CD8-positive, alpha-beta memory T cell (primary cell): ENCODE measurements around the gene RECQL5. TPM values are rescaled to one million over a fixed set of nuclear protein-coding genes. Genes with fewer than 3 reads are reported as not detected.

ENCODE experiments used
- CTCF ChIA-PET: fragments of 350-600 bp; sonication (Branson Sonifier 250); formaldehyde crosslinking; loops from one replicate; lab custom pipeline; 2021; ENCODE audit warnings: antibody characterized with exemption; lab: Charles Lee
- POLR2A ChIA-PET: fragments of 350-600 bp; sonication (Branson Sonifier 250); formaldehyde crosslinking; loops from one replicate; lab custom pipeline; 2021; ENCODE audit warnings: antibody characterized with exemption; lab: Charles Lee
- DNase-seq, 5 donors: peaks; one replicate each; pipeline versions ENCODE4 v3.0.0 to v3.0.0-alpha.2; 2020 to 2022; ENCODE audit warnings: mixed read lengths in 1 of 5
- H3K27ac ChIP-seq: one replicate; pipeline ENCODE4 v1.7.0; 2013; ENCODE audit warnings: low read depth, mild to moderate bottlenecking, low read length, moderate library complexity
- H3K27me3 ChIP-seq: 2 replicates; pipeline ENCODE4 v1.7.0; 2013; ENCODE audit warnings: low read length, mild to moderate bottlenecking; ENCODE audit not compliant: insufficient read depth, poor library complexity, severe bottlenecking
- H3K36me3 ChIP-seq: 2 replicates; pipeline ENCODE4 v1.7.0; 2013; ENCODE audit warnings: mild to moderate bottlenecking, low read length, moderate library complexity; ENCODE audit not compliant: insufficient read depth
- H3K4me1 ChIP-seq: 2 replicates; pipeline ENCODE4 v1.7.0; 2013; ENCODE audit warnings: mild to moderate bottlenecking, low read length, moderate library complexity; ENCODE audit not compliant: insufficient read depth
- H3K4me3 ChIP-seq: 2 replicates; pipeline ENCODE4 v1.7.0; 2013; ENCODE audit warnings: mild to moderate bottlenecking, low read length
- H3K9me3 ChIP-seq: 2 replicates; pipeline ENCODE4 v1.7.0; 2013; ENCODE audit warnings: mild to moderate bottlenecking, low read length
- H3K27ac Mint-ChIP-seq, 8 donors: one replicate each; pipeline ENCODE4 v1.8.0; 2020 to 2021; ENCODE audit warnings: mixed read lengths in 8 of 8, mild to moderate bottlenecking in 6 of 8, inconsistent platforms in 3 of 8, moderate library complexity in 3 of 8
- H3K27me3 Mint-ChIP-seq, 2 donors: one replicate each; pipeline ENCODE4 v1.8.0; 2020 to 2021; ENCODE audit warnings: mixed read lengths in 2 of 2, mild to moderate bottlenecking in 1 of 2, moderate library complexity in 1 of 2
- H3K36me3 Mint-ChIP-seq, 3 donors: one replicate each; pipeline ENCODE4 v1.8.0; 2020 to 2021; ENCODE audit warnings: mixed read lengths in 3 of 3, inconsistent platforms in 1 of 3, mild to moderate bottlenecking in 1 of 3
- H3K4me1 Mint-ChIP-seq, 3 donors: one replicate each; pipeline ENCODE4 v1.8.0; 2020 to 2021; ENCODE audit warnings: mixed read lengths in 3 of 3, inconsistent platforms in 1 of 3, mild to moderate bottlenecking in 1 of 3
- H3K4me3 Mint-ChIP-seq, 7 donors: one replicate each; pipeline ENCODE4 v1.8.0; 2020 to 2021; ENCODE audit warnings: mixed read lengths in 7 of 7, mild to moderate bottlenecking in 6 of 7, moderate library complexity in 4 of 7, inconsistent platforms in 2 of 7
- H3K9me3 Mint-ChIP-seq, 5 donors: one replicate each; pipeline ENCODE4 v1.8.0; 2020 to 2022; ENCODE audit warnings: mixed read lengths in 5 of 5, mild to moderate bottlenecking in 3 of 5, moderate library complexity in 2 of 5, inconsistent platforms in 1 of 5
- polyA plus RNA-seq: library from polyadenylated mRNA; unstranded; fragments of 300-500 nt; fragmentation: Illumina TruSeq; gene quantifications from one replicate; pipeline ENCODE4 v1.2.3, GENCODE V29; 2021
- total RNA-seq, 2 experiments: library from RNA; stranded (reverse); gene quantifications; one replicate each; pipeline ENCODE4 v1.2.3, GENCODE V29; 2021

Gene RECQL5
- total and polyA plus RNA-seq, 3 experiments from 2014 or later, result 16.0 to 30.3 (median 28.5) TPM

GRCh38 chr17:75630071-75630917 lies 36.7 kb downstream of the RECQL5 start:
- no peaks in the 10 kb centered on the region for H3K9me3 Mint-ChIP-seq
- POLR2A ChIA-PET, result no interaction called here

DNA sequence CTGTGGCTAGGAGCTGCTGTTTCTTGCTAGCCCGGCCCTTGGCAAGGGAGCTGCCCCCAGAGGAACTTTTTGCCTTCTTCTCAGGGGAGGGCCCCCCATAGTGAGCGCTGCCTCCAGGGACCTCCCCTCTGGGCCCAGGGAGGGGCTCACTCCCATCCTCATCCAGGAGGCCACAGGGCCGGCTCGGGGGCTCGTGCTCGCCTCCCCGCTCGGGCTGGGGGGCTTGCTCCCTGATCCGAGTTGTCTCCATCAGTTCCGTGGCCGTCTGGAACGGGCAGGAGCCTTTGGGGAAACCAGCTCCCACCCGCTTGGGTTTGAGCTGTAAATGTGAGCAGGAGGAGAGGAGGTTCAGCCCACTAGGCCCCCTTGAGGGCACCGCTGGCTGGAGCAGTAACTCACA lies 37.8 kb downstream of the RECQL5 start:
- H3K4me3 ChIP-seq, result no peak overlapping the region
- Mint-ChIP-seq H3K27ac (no peak overlapping the region), H3K9me3 (no peaks in the 10 kb centered on the region)

More at GRCh38 chr17:75630071-75630917, 36.7 kb downstream of the RECQL5 start:
- H3K4me3 Mint-ChIP-seq, result no peak overlapping the region
- H3K36me3 ChIP-seq, result no peaks in the 10 kb centered on the region
- CTCF ChIA-PET, result interaction anchor here (1.0 to 12.6 kb wide), 4 partner anchors 11 to 123 kb away, joined by 4 to 181 read pairs (median 5); no protein-coding TSS in a partner anchor
- no peak overlapping the region for H3K27ac ChIP-seq
- H3K9me3 ChIP-seq, result no peaks in the 10 kb centered on the region
- no peaks in the 10 kb centered on the region for H3K27me3 ChIP-seq
- H3K36me3 Mint-ChIP-seq, result peaks cover 0 to 16% (median 0%) of the 10 kb centered on the region in 3 donors
- H3K4me1 Mint-ChIP-seq, result peaks cover 2 to 13% (median 4%) of the 10 kb centered on the region in 3 donors
- H3K4me1 ChIP-seq, result peaks cover 14% of the 10 kb centered on the region
- no peak overlapping the region for H3K27ac Mint-ChIP-seq
- no peak for DNase-seq
- no peaks in the 10 kb centered on the region for H3K27me3 Mint-ChIP-seq
- no peak overlapping the region for H3K4me3 ChIP-seq

GRCh38 chr17:75628425-75628824 lies 38.5 kb downstream of the RECQL5 start:
- H3K4me1 Mint-ChIP-seq, result peaks cover 0 to 7% (median 2%) of the 10 kb centered on the region in 3 donors
- Histone ChIP-seq H3K4me3 (no peak overlapping the region), H3K4me1 (peaks cover 8% of the 10 kb centered on the region), H3K9me3 (no peaks in the 10 kb centered on the region), H3K27me3 (no peaks in the 10 kb centered on the region), H3K27ac (no peak overlapping the region), H3K36me3 (no peaks in the 10 kb centered on the region)
- no peaks in the 10 kb centered on the region for H3K9me3 Mint-ChIP-seq
- DNase-seq, result no peak
- peaks cover 0 to 16% (median 0%) of the 10 kb centered on the region in 3 donors for H3K36me3 Mint-ChIP-seq
- no peak overlapping the region for H3K4me3 Mint-ChIP-seq
- H3K27ac Mint-ChIP-seq, result no peak overlapping the region
- ChIA-PET POLR2A (interaction anchor here (0.5 kb wide), 1 partner anchor 44 kb away, joined by 3 read pairs; no protein-coding TSS in a partner anchor), CTCF (interaction anchor here (1.7 to 12.6 kb wide), 3 partner anchors 9 to 119 kb away, joined by 5 to 181 read pairs (median 5); no protein-coding TSS in a partner anchor)
- peaks cover 0 to 2% of the 10 kb centered on the region in 2 donors for H3K27me3 Mint-ChIP-seq

More for the DNA sequence above, 37.8 kb downstream of the RECQL5 start:
- Histone ChIP-seq H3K27me3 (no peaks in the 10 kb centered on the region), H3K36me3 (no peaks in the 10 kb centered on the region), H3K4me1 (peaks cover 14% of the 10 kb centered on the region), H3K27ac (no peak overlapping the region), H3K9me3 (no peaks in the 10 kb centered on the region)
- Mint-ChIP-seq H3K4me3 (no peak overlapping the region), H3K4me1 (peaks cover 2 to 13% (median 4%) of the 10 kb centered on the region in 3 donors), H3K36me3 (peaks cover 0 to 16% (median 0%) of the 10 kb centered on the region in 3 donors), H3K27me3 (no peaks in the 10 kb centered on the region)
- DNase-seq, result no peak
- POLR2A ChIA-PET, result no interaction called here
- CTCF ChIA-PET, result interaction anchor here (1.7 to 12.6 kb wide), 4 partner anchors 10 to 119 kb away, joined by 5 to 181 read pairs (median 5); no protein-coding TSS in a partner anchor

DNA sequence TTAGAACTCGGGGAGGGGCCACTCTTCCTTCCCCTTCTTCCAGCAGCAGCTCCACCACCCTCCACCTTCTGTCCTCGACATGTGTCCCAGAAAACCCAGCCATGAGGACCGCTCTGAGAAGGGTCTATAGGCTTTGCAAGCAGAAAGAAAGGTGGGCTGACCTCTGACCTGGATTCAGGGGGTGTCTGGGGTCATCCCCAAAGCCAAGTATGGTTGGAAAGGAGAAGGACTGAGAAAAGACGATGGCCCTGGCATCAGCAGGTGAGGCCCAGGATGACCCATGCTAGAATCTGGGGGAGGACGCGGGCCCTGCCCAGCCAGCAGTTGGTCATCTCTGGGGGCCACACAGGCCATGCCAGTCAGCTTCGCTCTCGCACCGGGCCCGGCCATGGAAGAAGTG lies 39.9 kb downstream of the RECQL5 start:
- Mint-ChIP-seq H3K4me3 (no peak overlapping the region), H3K9me3 (no peaks in the 10 kb centered on the region), H3K27ac (peak overlapping the region in 1 of 8 donors; percentile 81), H3K36me3 (peaks cover 0 to 19% (median 2%) of the 10 kb centered on the region in 3 donors), H3K27me3 (peaks cover 0 to 2% of the 10 kb centered on the region in 2 donors), H3K4me1 (no peaks in the 10 kb centered on the region)
- H3K27ac ChIP-seq, result no peak overlapping the region
- POLR2A ChIA-PET, result interaction anchor here (0.7 kb wide), 1 partner anchor 220 kb away, joined by 4 read pairs; no protein-coding TSS in a partner anchor
- H3K9me3 ChIP-seq, result no peaks in the 10 kb centered on the region
- H3K36me3 ChIP-seq, result no peaks in the 10 kb centered on the region
- CTCF ChIA-PET, result interaction anchor here (12.6 kb wide), 1 partner anchor 121 kb away, joined by 181 read pairs; no protein-coding TSS in a partner anchor
- H3K4me1 ChIP-seq, result no peaks in the 10 kb centered on the region
- H3K27me3 ChIP-seq, result no peaks in the 10 kb centered on the region
- DNase-seq, result no peak
- H3K4me3 ChIP-seq, result no peak overlapping the region

DNA sequence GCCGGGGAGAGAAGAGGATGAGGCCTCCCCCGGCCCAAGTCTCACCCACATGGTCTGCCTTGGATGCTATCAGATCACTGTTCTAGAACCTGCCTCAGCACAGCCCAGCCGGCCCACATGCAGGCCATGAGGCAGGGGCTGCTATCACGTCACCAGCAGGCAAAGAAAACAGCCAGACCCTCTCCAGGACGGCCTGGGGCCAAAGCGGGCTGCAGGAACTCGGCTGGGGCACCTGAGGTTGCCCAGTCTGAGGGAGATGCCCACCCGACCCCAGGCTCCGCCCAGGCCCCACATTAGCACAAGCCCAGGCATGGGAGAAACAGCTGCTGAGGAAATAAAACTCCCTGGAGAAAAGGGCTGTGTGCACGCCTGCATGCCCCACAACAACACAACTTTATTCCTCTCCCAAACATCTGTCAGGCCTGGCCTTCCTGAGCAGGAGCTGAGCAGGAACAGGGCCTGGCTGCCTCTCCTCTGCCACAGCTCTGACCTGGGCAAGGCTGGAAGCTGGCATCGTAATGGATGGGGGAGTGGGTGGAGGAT lies 40.4 kb downstream of the RECQL5 start:
- Mint-ChIP-seq H3K4me3 (no peak overlapping the region), H3K36me3 (peaks cover 0 to 20% (median 3%) of the 10 kb centered on the region in 3 donors), H3K27me3 (peaks cover 0 to 2% of the 10 kb centered on the region in 2 donors), H3K27ac (peak overlapping the region in 1 of 8 donors; percentile 81), H3K4me1 (no peaks in the 10 kb centered on the region), H3K9me3 (no peaks in the 10 kb centered on the region)
- Histone ChIP-seq H3K9me3 (no peaks in the 10 kb centered on the region), H3K4me1 (no peaks in the 10 kb centered on the region), H3K27me3 (no peaks in the 10 kb centered on the region), H3K27ac (no peak overlapping the region), H3K36me3 (no peaks in the 10 kb centered on the region), H3K4me3 (no peak overlapping the region)
- DNase-seq, result no peak
- ChIA-PET POLR2A (no interaction called here), CTCF (interaction anchor here (1.9 to 12.6 kb wide), 2 partner anchors 9 to 121 kb away, joined by 7 to 181 read pairs; no protein-coding TSS in a partner anchor)

DNA sequence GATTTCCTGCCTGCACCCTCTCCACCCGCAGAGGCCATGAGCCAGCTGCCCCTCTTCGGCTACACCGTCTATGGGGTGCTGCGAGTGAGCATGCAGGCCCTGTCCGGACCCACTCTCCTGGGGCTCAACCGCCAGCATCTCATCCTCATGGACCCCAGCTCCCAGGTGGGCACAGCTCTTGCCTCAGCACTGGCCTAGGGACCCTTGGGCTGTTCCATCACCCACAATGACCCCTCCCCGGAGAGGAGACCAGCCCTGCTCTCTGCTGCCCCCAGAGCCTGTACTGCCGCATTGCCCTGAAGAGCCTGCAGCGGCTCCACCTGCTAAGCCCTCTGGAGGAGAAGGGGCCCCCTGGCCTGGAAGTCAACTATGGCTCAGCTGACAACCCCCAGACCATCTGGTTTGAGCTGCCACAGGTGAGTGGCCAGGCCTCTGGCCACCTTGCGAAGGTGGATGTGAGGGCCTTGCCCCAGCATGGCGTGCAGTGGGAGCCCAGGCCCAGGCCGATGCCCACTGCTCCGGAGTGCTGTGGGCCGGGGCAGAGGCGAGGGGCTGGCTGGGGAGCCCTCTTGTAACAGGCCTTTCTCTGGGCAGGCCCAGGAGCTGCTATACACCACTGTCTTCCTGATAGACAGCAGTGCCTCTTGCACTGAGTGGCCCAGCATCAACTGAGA lies 41.0 kb downstream of the RECQL5 start:
- Mint-ChIP-seq H3K27me3 (peaks cover 0 to 2% of the 10 kb centered on the region in 2 donors), H3K9me3 (no peaks in the 10 kb centered on the region), H3K4me1 (no peaks in the 10 kb centered on the region), H3K36me3 (peaks cover 0 to 19% (median 3%) of the 10 kb centered on the region in 3 donors), H3K27ac (no peak overlapping the region), H3K4me3 (no peak overlapping the region)
- no peaks in the 10 kb centered on the region for H3K9me3 ChIP-seq
- no peak overlapping the region for H3K27ac ChIP-seq
- no peaks in the 10 kb centered on the region for H3K27me3 ChIP-seq
- DNase-seq, result no peak
- no peaks in the 10 kb centered on the region for H3K36me3 ChIP-seq
- H3K4me1 ChIP-seq, result no peaks in the 10 kb centered on the region
- POLR2A ChIA-PET, result no interaction called here
- H3K4me3 ChIP-seq, result no peak overlapping the region
- CTCF ChIA-PET, result interaction anchor here (0.9 to 12.6 kb wide), 6 partner anchors 9 to 136 kb away, joined by 3 to 181 read pairs (median 4); no protein-coding TSS in a partner anchor

GRCh38 chr17:75624714-75625345 lies 42.1 kb downstream of the RECQL5 start:
- no peaks in the 10 kb centered on the region for H3K36me3 ChIP-seq
- no peak overlapping the region for H3K4me3 Mint-ChIP-seq
- POLR2A ChIA-PET, result no interaction called here

More at GRCh38 chr17:75624714-75625345, 42.1 kb downstream of the RECQL5 start:
- H3K36me3 Mint-ChIP-seq, result peaks cover 0 to 19% (median 3%) of the 10 kb centered on the region in 3 donors
- H3K4me1 Mint-ChIP-seq, result no peaks in the 10 kb centered on the region
- H3K27ac Mint-ChIP-seq, result no peak overlapping the region
- H3K27me3 Mint-ChIP-seq, result peaks cover 0 to 2% of the 10 kb centered on the region in 2 donors
- Histone ChIP-seq H3K9me3 (no peaks in the 10 kb centered on the region), H3K27me3 (no peaks in the 10 kb centered on the region), H3K4me1 (no peaks in the 10 kb centered on the region), H3K4me3 (no peak overlapping the region), H3K27ac (no peak overlapping the region)
- H3K9me3 Mint-ChIP-seq, result no peaks in the 10 kb centered on the region
- no peak for DNase-seq
- CTCF ChIA-PET, result interaction anchor here (0.8 to 2.6 kb wide), 10 partner anchors 8 to 137 kb away, joined by 3 to 18 read pairs (median 3); partner anchors contain the start of gene SMIM5
